SU-DHL-6 (cell line): ENCODE data around the gene ARHGDIB.

Experiments used
- EZH2phosphoT487 ChIP-seq: fragments of 200-600 bp; sonication (generic), shearing (Covaris generic); conservative IDR thresholded peaks from 2 replicates; pipeline ENCODE4 v1.6.1; 2018; ENCODE audit warnings: mild to moderate bottlenecking, antibody characterized with exemption, low read length, moderate library complexity, mixed read lengths
- TF ChIP-seq, protein P1 (sequence below): fragments of 200-600 bp; sonication (generic); IDR thresholded peaks from one replicate; pipeline ENCODE4 v1.5.1; 2017; ENCODE audit warnings: antibody characterized with exemption, mild to moderate bottlenecking, low read length, moderate library complexity; ENCODE audit not compliant: insufficient read depth, poor library complexity, severe bottlenecking

DNA sequence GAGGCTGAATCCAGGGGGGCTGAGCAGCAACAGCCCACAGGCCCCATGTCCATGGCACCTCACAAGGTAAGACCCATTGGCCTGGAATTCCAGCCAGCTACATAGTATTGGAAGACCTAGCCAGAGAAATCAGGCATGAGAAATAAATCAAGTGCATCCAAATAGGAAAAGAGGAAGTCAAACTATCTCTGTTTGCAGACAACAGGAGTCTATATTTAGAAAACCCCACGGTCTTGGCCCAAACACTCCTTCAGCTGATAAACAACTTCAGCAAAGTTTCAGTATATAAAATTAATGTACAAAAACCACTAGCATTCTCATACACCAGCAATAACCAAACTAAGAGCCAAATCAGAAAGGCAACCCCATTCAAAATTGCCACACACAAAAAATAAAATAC is 28.4 kb upstream of the ARHGDIB start:
- TF ChIP-seq, protein P1, sequence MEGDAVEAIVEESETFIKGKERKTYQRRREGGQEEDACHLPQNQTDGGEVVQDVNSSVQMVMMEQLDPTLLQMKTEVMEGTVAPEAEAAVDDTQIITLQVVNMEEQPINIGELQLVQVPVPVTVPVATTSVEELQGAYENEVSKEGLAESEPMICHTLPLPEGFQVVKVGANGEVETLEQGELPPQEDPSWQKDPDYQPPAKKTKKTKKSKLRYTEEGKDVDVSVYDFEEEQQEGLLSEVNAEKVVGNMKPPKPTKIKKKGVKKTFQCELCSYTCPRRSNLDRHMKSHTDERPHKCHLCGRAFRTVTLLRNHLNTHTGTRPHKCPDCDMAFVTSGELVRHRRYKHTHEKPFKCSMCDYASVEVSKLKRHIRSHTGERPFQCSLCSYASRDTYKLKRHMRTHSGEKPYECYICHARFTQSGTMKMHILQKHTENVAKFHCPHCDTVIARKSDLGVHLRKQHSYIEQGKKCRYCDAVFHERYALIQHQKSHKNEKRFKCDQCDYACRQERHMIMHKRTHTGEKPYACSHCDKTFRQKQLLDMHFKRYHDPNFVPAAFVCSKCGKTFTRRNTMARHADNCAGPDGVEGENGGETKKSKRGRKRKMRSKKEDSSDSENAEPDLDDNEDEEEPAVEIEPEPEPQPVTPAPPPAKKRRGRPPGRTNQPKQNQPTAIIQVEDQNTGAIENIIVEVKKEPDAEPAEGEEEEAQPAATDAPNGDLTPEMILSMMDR, result no peak
- TF ChIP-seq EZH2phosphoT487, result no peak
